HG03571 (cell line): Measurements from ENCODE around the gene CHERP.

Source experiments
- ATAC-seq: cut with Tn5 transposase; IDR thresholded peaks from one replicate; pipeline ENCODE4 v1.9.1; 2021; ENCODE audit not compliant: unreplicated experiment

Gene CHERP

DNA sequence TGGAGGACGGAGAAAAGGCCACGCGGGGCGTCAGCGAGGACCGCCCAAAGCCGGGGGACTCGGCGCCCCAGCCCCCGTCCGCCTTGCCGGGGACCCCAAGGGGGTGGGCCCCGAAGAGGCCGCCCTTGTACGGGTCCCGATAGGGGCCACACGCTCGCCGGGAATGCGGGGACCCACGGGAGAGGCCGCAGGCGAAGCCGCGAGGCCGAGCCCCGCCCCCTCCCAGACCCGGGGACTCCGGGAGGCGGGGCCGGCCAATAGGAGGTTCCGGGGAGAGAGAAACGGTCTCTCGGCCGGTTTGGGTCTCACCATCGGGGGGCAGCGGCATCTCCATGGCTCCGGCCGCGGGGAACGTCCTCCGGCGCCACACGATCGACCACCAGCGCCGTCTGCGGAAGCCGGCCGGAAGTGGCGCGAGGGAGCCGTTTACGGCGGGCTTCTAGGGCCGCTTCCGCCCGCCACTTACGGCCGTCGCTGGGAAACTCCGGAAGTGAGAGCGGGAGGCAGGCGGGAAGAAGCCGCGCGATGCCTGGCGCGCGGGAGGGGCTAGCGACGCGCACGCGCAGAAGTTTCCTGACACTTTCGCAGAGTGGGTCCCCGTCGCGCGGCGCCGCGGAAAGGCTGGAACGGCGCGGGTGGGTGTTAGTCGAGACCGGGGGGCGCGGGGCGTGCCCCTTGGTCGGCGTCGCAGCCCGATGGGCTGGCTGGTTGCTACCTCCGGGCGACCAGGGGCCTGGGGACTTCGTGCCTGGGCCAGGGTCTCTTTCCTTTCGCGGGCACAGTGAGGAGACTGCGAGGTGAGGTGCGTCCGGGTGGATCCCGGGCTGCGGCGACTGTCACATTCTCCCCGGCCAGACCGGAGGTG lies at the start of gene CHERP:
Gene CHERP (minus strand): TSS at position 393 of the 865 bp plus-strand sequence. CDS start 59 bp downstream, at position 334.
- ATAC-seq, result peak; percentile 57

DNA sequence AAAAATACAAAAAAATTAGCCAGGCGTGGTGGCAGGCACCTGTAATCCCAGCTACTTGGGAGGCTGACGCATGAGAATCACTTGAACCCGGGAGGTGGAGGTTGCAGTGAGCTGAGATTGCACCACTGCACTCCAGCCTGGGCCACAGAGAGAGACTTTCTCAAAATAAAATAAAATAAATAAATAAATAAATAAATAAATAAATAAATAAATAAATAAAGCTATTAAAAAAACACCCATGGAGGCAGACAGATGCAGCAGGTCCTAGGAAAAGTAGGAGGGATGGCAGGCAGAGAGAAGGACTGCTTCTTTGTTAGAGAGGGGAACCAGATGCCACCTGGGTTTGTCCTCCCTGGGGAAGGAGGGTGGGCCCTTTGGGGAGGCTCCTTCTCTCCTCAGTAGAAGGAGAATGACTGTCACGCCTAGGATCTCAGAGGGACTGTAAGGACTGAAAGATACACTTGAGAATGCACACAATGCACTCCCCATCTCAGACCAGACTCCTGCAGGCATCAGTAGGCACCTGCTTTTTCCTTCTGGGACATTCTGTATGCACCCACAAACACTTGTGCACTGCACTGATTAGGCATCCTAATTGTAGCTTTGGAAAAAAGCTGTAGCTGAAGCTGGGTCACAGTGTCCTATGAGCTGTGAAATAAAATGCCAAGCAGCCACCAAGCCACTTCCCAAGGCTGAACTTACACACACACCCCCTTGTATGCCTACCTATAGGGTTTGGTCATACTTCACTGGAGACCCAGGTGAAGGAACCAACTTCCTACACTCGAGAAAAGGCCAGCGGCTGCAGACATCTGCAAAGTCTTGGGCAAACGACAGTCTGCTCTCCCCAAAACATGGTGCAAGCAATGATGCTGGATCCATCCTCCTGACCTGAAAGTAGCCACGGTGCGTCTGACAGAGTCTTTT lies 48.9 kb upstream of the CHERP start:
- ATAC-seq, result no peak

GRCh38 chr19:16589917-16590316 lies 47.7 kb upstream of the CHERP start:
- ATAC-seq, result no peak

- no peak for ATAC-seq
Measured at GRCh38 chr19:16588824-16589577, 46.8 kb upstream of the CHERP start.

GRCh38 chr19:16587833-16588823 lies 45.9 kb upstream of the CHERP start:
- ATAC-seq, result peak; percentile 37

- ATAC-seq, result no peak
Measured at GRCh38 chr19:16586991-16587832, 45.0 kb upstream of the CHERP start.

GRCh38 chr19:16586477-16586871 lies 44.2 kb upstream of the CHERP start:
- no peak for ATAC-seq

- peak; percentile 31 for ATAC-seq
Measured at GRCh38 chr19:16585808-16586476, 43.7 kb upstream of the CHERP start.

DNA sequence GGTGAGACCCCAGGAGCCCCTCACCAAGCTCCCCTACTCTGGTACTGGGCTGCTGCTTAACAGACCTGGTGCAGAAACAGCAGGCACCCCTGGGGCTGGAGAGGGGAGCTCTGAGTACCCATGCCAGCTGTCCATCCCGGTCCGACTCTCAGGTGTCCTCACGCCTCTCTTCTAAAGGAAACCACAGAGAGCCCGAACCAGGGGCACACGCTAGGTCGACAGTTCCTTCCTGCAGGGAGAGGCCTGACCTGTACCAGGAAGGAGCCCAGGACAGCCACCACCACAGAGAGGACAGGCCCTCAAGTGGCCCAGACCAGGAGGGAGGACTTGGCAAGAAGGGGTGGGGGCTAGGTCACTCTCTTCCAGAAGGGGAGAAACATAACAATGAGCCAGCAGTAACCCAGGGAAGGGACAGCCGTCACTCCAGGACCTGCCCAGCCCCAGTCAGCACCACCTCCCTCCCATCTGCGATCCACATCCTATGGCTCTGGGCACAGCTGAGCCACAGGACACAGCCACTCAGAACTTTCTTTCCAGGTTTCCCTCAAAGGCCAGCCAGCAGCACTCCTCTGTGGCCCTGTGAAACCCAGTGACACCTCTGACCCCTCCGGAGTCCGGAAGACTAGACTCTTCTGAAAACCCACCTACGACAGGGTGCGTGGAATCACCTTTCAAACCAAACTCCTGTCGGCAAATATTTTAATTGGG lies 43.0 kb upstream of the CHERP start:
- no peak for ATAC-seq

GRCh38 chr19:16584248-16585093 lies 42.2 kb upstream of the CHERP start:
- ATAC-seq, result peak; percentile 42

GRCh38 chr19:16582486-16583261 lies 40.4 kb upstream of the CHERP start:
- no peak for ATAC-seq

DNA sequence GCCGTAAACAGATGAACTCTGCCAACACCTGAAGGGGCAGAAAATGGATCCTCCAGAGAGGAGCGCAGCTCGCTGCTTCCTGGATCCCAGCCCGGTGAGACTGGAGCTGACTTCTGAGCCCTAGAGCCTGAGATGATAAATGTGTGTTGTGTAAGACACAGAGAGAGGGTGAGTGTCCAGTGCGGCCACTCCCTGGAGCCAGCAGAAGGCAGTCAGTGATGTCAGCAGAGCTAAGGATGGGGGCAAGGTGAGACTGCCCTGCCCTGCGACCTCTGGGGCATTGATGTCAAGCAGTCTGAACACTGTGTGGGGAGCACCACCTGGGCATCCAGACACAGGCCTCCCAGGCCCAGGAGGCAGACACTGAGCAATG lies 39.7 kb upstream of the CHERP start:
- no peak for ATAC-seq

DNA sequence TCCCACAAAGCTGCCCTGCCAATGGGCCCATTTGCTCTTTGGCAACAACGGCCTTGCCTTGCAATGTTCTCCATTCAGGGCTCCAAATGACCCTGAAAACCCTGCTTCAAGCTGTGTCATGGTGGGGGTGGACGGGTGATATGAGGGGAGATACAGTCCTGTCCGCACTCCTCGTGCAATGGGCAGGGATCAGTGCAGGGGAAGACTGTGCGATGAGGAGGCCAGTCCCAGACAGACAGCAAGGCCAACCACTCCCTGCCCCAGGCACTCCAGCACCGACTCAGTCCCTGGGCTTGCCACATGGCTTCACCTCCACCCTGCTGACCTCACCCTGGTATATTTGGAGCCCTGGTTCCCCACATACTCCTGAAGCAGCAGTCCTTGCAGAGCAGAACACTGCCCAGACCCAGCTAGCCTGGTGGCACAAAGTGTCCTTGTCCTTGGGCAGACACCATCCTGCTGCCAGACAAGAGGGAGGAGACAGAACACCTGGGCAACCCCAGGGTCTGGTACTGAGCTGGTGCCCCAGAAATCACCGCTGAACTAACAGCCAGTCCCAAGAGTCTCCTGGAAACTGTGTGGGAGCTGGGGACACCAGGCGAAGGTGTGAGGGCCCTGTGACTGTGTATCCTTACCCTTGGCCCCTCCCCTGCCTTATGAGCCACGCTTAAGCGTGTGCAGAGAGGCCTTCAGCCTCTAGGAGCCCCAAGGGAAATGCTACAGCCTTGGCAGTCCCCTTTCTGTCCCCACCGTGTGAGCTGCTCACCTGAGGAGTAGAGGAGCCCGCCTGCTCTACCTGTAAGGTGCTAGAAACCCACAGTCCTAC lies 39.1 kb upstream of the CHERP start:
- no peak for ATAC-seq

GRCh38 chr19:16579381-16579780 lies 37.1 kb upstream of the CHERP start:
- ATAC-seq, result no peak

GRCh38 chr19:16577531-16577985 lies 35.3 kb upstream of the CHERP start:
- ATAC-seq, result no peak
